SK-N-SH treated with all-trans-retinoic acid at 6 μM for 48 hours (cell line): Measurements from ENCODE around the gene PTPRD.

Source experiments
- CSDC2 ChIP-seq: fragments of 250-450 bp; sonication (Bioruptor Pico); IDR thresholded peaks from 2 replicates; pipeline ENCODE4 v1.5.0; 2020; ENCODE audit warnings: mild to moderate bottlenecking, moderate library complexity
- ESRRG ChIP-seq: fragments of 250-450 bp; sonication (Bioruptor Pico); IDR thresholded peaks from 2 replicates; pipeline ENCODE4 v1.6.1; 2021; ENCODE audit warnings: mild to moderate bottlenecking
- PPARA ChIP-seq: fragments of 250-450 bp; sonication (Bioruptor Pico); IDR thresholded peaks from 2 replicates; pipeline ENCODE4 v1.5.0; 2020; ENCODE audit warnings: mild to moderate bottlenecking, borderline replicate concordance
- RARB ChIP-seq: fragments of 250-450 bp; sonication (Bioruptor Pico); IDR thresholded peaks from 2 replicates; pipeline ENCODE4 v1.8.0; 2021; ENCODE audit warnings: mild to moderate bottlenecking, moderate library complexity
- SNAI2 ChIP-seq: fragments of 250-450 bp; sonication (Bioruptor Pico); IDR thresholded peaks from 2 replicates; pipeline ENCODE4 v1.5.0; 2020; ENCODE audit warnings: mild to moderate bottlenecking, moderate library complexity
- TCF4 ChIP-seq: fragments of 250-450 bp; sonication (Bioruptor Pico); IDR thresholded peaks from 2 replicates; pipeline ENCODE4 v1.8.0; 2021; ENCODE audit warnings: mild to moderate bottlenecking, moderate library complexity, borderline replicate concordance
- TOX ChIP-seq: fragments of 250-450 bp; sonication (Bioruptor Pico); IDR thresholded peaks from 2 replicates; pipeline ENCODE4 v1.8.0; 2021; ENCODE audit warnings: mild to moderate bottlenecking, moderate library complexity, borderline replicate concordance
- ZFP3 ChIP-seq: fragments of 250-450 bp; sonication (Bioruptor Pico); IDR thresholded peaks from 2 replicates; pipeline ENCODE4 v1.5.0; 2020; ENCODE audit warnings: mild to moderate bottlenecking, moderate library complexity
- ZFP30 ChIP-seq: fragments of 450-650 bp; formaldehyde crosslinking; IDR thresholded peaks from 2 replicates; pipeline ENCODE4 v1.5.0; 2022; ENCODE audit warnings: mild to moderate bottlenecking, moderate library complexity
- ZNF8 ChIP-seq: fragments of 450-650 bp; formaldehyde crosslinking; IDR thresholded peaks from 2 replicates; pipeline ENCODE4 v1.5.0; 2020; ENCODE audit warnings: mild to moderate bottlenecking, moderate library complexity
- TF ChIP-seq, protein P1 (sequence below): fragments of 250-450 bp; sonication (Bioruptor Pico); IDR thresholded peaks from 2 replicates; pipeline ENCODE4 v1.5.1; 2021; ENCODE audit warnings: mild to moderate bottlenecking, moderate library complexity
- TF ChIP-seq, protein P2 (sequence below): fragments of 250-450 bp; sonication (Bioruptor Pico); IDR thresholded peaks from 2 replicates; pipeline ENCODE4 v1.8.0; 2020; ENCODE audit warnings: mild to moderate bottlenecking, moderate library complexity, borderline replicate concordance

DNA sequence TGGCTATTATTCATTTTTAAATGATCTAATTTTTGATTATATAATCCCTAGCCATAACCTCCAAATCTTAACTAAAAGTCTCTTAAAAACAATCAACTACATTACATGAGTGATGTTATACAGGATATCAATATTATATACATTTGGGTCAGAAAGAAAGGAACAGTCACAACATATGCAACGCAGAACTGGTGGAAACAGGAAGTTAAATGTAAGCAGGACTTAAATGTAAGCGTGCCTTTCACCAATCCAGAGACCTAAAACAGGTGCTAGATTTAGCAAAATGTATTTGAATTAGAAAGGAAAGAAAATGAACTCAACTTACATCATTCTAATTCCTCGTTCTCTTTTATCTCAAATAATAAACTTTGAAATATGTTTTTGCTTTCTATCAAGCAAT is 738.5 kb downstream of the PTPRD start:
- no peak for TF ChIP-seq PPARA (CRISPR knock-in tag)
- no peak for TF ChIP-seq ESRRG (CRISPR knock-in tag)
- TF ChIP-seq ZFP3 (CRISPR knock-in tag): no peak
- TF ChIP-seq, protein P1, sequence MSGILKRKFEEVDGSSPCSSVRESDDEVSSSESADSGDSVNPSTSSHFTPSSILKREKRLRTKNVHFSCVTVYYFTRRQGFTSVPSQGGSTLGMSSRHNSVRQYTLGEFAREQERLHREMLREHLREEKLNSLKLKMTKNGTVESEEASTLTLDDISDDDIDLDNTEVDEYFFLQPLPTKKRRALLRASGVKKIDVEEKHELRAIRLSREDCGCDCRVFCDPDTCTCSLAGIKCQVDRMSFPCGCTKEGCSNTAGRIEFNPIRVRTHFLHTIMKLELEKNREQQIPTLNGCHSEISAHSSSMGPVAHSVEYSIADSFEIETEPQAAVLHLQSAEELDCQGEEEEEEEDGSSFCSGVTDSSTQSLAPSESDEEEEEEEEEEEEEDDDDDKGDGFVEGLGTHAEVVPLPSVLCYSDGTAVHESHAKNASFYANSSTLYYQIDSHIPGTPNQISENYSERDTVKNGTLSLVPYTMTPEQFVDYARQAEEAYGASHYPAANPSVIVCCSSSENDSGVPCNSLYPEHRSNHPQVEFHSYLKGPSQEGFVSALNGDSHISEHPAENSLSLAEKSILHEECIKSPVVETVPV: no peak
- no peak for TF ChIP-seq ZFP30 (CRISPR knock-in tag)
- TF ChIP-seq TCF4 (CRISPR knock-in tag): no peak
- TF ChIP-seq ZNF8 (CRISPR knock-in tag): no peak
- TF ChIP-seq, protein P2, sequence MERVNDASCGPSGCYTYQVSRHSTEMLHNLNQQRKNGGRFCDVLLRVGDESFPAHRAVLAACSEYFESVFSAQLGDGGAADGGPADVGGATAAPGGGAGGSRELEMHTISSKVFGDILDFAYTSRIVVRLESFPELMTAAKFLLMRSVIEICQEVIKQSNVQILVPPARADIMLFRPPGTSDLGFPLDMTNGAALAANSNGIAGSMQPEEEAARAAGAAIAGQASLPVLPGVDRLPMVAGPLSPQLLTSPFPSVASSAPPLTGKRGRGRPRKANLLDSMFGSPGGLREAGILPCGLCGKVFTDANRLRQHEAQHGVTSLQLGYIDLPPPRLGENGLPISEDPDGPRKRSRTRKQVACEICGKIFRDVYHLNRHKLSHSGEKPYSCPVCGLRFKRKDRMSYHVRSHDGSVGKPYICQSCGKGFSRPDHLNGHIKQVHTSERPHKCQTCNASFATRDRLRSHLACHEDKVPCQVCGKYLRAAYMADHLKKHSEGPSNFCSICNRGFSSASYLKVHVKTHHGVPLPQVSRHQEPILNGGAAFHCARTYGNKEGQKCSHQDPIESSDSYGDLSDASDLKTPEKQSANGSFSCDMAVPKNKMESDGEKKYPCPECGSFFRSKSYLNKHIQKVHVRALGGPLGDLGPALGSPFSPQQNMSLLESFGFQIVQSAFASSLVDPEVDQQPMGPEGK (CRISPR knock-in tag): no peak
- TF ChIP-seq SNAI2 (CRISPR knock-in tag): no peak
- TF ChIP-seq TOX (CRISPR knock-in tag): no peak
- TF ChIP-seq CSDC2 (CRISPR knock-in tag): no peak
- no peak for TF ChIP-seq RARB (CRISPR knock-in tag)
